Peyer's patch (tissue), 4 donors: ENCODE results near the gene LTA. TPM values are rescaled to one million over a fixed set of nuclear protein-coding genes. Genes with fewer than 3 reads are reported as not detected.

Source experiments
- DNase-seq, 3 donors: peaks; one replicate each; pipeline ENCODE4 v3.0.0-alpha.2; 2017 to 2019
- H3K27ac ChIP-seq, 4 donors: fragments of 200-600 bp; sonication (generic); one replicate each; pipeline ENCODE4 v1.5.1; 2016 to 2019
- H3K27me3 ChIP-seq, 2 donors: fragments of 200-600 bp; sonication (generic); one replicate each; pipeline ENCODE4 v1.5.1; 2019
- H3K36me3 ChIP-seq, 3 donors: fragments of 200-600 bp; sonication (generic); one replicate each; pipeline ENCODE4 v1.5.1; 2016 to 2019
- H3K4me1 ChIP-seq, 4 donors: fragments of 200-600 bp; sonication (generic); one replicate each; pipeline ENCODE4 v1.5.1; 2016 to 2019
- H3K4me3 ChIP-seq, 4 donors: fragments of 200-600 bp; sonication (generic); 1 replicate in 3 of 4; 2 replicates in 1 of 4; pipeline ENCODE4 v1.5.1; 2016 to 2019; ENCODE audit warnings: mild to moderate bottlenecking in 1 of 4
- H3K9me3 ChIP-seq, 4 donors: fragments of 200-600 bp; sonication (generic); one replicate each; pipeline ENCODE4 v1.5.1; 2016 to 2019; ENCODE audit warnings: mild to moderate bottlenecking in 1 of 4
- CTCF ChIP-seq, 6 experiments: fragments of 450-650 bp in 4 of 6; fragments of 200-600 bp in 2 of 6; sonication (generic) in 1 of 6; IDR thresholded peaks; one replicate each; pipeline ENCODE4 v1.5.1; 2017 to 2019; ENCODE audit warnings: antibody characterized with exemption in 6 of 6, mild to moderate bottlenecking in 3 of 6, moderate library complexity in 1 of 6
- POLR2A ChIP-seq, 2 donors: fragments of 450-650 bp; IDR thresholded peaks; one replicate each; pipeline ENCODE4 v1.5.1; 2017; ENCODE audit warnings: antibody characterized with exemption in 2 of 2, mild to moderate bottlenecking in 2 of 2, moderate library complexity in 2 of 2
- total RNA-seq, 4 donors: library from RNA; depleted of rRNA; stranded (reverse); fragments of >200 nt; gene quantifications; one replicate each; pipeline ENCODE4 v1.1.0, GENCODE V29; 2016

The LTA gene
- total RNA-seq = not detected

GRCh38 chr6:31572041-31572911 is at the start of gene LTA:
Gene LTA, plus strand, starts transcription at chr6:31572289. Its CDS starts 454 bp downstream, at chr6:31572743.
- Histone ChIP-seq H3K4me3 (peak within 1 kb of the TSS; percentile 33 to 44 (median 35)), H3K4me1 (peaks cover 0 to 26% (median 3%) of the 10 kb centered on the region in 4 donors), H3K36me3 (no peaks in the 10 kb centered on the region), H3K27me3 (no peaks in the 10 kb centered on the region), H3K9me3 (no peaks in the 10 kb centered on the region), H3K27ac (peak within 1 kb of the TSS; percentile 65 to 93 (median 74))
- peak in 2 of 3 donors; percentile 74 to 80 for DNase-seq
- TF ChIP-seq CTCF (IDR thresholded peaks at IDR 0.05) (no peak), POLR2A (IDR thresholded peaks at IDR 0.05) (no peak)

GRCh38 chr6:31525553-31525931 is 46.5 kb upstream of the LTA start:
- Histone ChIP-seq H3K36me3 (peaks cover 0 to 13% (median 0%) of the 10 kb centered on the region in 3 donors), H3K27ac (no peak overlapping the region), H3K4me1 (no peaks in the 10 kb centered on the region), H3K27me3 (no peaks in the 10 kb centered on the region), H3K9me3 (no peaks in the 10 kb centered on the region), H3K4me3 (no peak overlapping the region)
- TF ChIP-seq POLR2A (IDR thresholded peaks at IDR 0.05) = no peak
- no peak for DNase-seq

GRCh38 chr6:31525932-31526591 is 46.0 kb upstream of the LTA start:
- H3K36me3 ChIP-seq = peaks cover 0 to 19% (median 0%) of the 10 kb centered on the region in 3 donors
- no peaks in the 10 kb centered on the region for H3K27me3 ChIP-seq
- no peaks in the 10 kb centered on the region for H3K9me3 ChIP-seq
- no peak for DNase-seq
- H3K27ac ChIP-seq = no peak overlapping the region
- TF ChIP-seq POLR2A (IDR thresholded peaks at IDR 0.05) (no peak), CTCF (IDR thresholded peaks at IDR 0.05) (no peak)
- no peaks in the 10 kb centered on the region for H3K4me1 ChIP-seq
- no peak overlapping the region for H3K4me3 ChIP-seq

- no peak for DNase-seq
- H3K36me3 ChIP-seq = peaks cover 0 to 41% (median 0%) of the 10 kb centered on the region in 3 donors
- TF ChIP-seq POLR2A (IDR thresholded peaks at IDR 0.05) = no peak
- no peak for TF ChIP-seq CTCF (IDR thresholded peaks at IDR 0.05)
- no peaks in the 10 kb centered on the region for H3K9me3 ChIP-seq
- H3K27ac ChIP-seq = no peak overlapping the region
- H3K27me3 ChIP-seq = no peaks in the 10 kb centered on the region
- no peak overlapping the region for H3K4me3 ChIP-seq
- H3K4me1 ChIP-seq = no peaks in the 10 kb centered on the region
Observed at GRCh38 chr6:31528307-31528777, 43.7 kb upstream of the LTA start.

- Histone ChIP-seq H3K4me1 (no peaks in the 10 kb centered on the region), H3K4me3 (no peak within 1 kb of the TSS), H3K27ac (no peak within 1 kb of the TSS), H3K9me3 (no peaks in the 10 kb centered on the region), H3K36me3 (peaks cover 0 to 47% (median 0%) of the 10 kb centered on the region in 3 donors), H3K27me3 (no peaks in the 10 kb centered on the region)
- TF ChIP-seq CTCF (IDR thresholded peaks at IDR 0.05) (no peak), POLR2A (IDR thresholded peaks at IDR 0.05) (no peak)
- no peak for DNase-seq
Observed at GRCh38 chr6:31528821-31529328, 43.2 kb upstream of the LTA start, which contains the start of gene MCCD1. Gene MCCD1, plus strand, starts transcription at chr6:31528962. Its CDS starts 53 bp downstream, at chr6:31529015.
